ENCODE measurements around the gene TIMM10.

The TIMM10 gene

GRCh38 chr11:57530596-57531507 lies at the start of gene TIMM10:
Gene TIMM10 (minus strand): TSS chr11:57530754. CDS start chr11:57530189, 565 bp downstream.
- peak; percentile 88 for DNase-seq (ENCODE audit: low read depth, low spot score)

- no peak for DNase-seq (ENCODE audit: low read depth, low spot score)
These were observed 43.5 kb upstream of the TIMM10 start for GRCh38 chr11:57574061-57574460.

- DNase-seq (ENCODE audit: low read depth, low spot score): no peak
These were observed 41.1 kb upstream of the TIMM10 start for GRCh38 chr11:57571606-57572005.

GRCh38 chr11:57568330-57568766 lies 37.8 kb upstream of the TIMM10 start:
- DNase-seq (ENCODE audit: low read depth, low spot score): peak; percentile 76

- DNase-seq (ENCODE audit: low read depth, low spot score): peak; percentile 26
These were observed 37.2 kb upstream of the TIMM10 start, which contains the start of gene UBE2L6 for GRCh38 chr11:57567515-57568329. Gene UBE2L6 (minus strand): TSS chr11:57567672. CDS start chr11:57567611, 61 bp downstream.

- no peak for DNase-seq (ENCODE audit: low read depth, low spot score)
These were observed 36.5 kb upstream of the TIMM10 start for GRCh38 chr11:57566905-57567514.

DNA sequence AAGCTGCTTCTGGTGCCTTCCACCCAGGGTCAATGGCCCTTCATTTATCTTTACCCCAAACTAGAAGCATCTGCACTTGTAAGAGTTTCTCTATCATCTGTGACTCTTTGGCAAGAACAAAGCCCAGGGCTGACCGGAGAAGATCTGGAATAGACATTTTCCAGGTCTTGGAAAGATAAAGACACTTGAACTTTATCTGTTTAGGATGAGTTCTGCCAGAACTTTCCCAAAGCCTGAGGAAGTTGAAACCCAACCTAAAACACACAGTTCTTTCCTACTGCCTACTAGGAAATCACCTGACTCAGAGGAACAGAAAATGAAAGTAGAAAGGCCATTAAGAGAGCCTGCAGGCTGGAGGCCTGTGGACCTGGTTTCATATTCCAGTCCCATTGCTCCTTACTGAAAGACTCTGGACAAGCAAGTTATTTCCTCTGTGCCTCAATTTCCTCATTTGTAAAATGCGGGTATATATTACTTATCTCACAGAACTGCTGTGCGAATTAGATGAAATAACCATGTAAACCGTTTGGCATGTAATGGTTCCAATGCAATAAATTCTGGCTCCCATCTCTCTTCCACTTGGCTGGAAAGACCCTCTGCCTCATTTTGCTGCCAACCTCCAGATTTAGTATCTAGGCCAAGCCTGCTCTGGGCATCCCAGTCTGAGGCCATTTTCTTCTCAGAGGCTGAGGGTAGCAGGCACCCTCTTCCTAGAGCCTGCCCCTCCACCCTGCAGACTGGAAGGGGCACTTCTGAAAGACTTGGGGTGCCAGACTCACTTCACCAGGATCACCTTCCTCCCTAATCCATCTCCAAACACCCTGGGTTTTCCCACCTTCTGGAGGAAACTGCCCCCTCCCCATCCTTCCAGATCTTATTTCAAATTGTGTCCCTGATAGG lies 35.7 kb upstream of the TIMM10 start:
- peak; percentile 10 for DNase-seq (ENCODE audit: low read depth, low spot score)

DNA sequence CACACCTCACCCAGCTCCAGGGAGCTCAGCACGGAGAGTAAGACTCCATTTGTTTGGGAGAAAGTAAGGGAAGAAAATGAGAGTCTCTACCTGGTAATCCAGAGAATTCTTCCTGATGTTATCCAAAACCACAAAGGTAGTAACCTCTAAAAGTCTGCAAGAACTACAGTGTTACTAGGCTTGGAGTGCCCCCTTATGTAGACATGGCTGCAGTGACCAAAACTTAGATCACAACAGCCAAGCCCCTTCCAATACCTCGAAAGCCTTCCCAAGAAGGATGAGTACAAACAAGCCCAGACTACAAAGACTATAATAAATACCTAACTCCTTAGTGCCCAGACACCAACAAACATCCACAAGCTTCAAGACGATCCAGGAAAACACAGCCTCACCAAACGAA lies 32.0 kb upstream of the TIMM10 start:
- no peak for DNase-seq (ENCODE audit: low read depth, low spot score)

GRCh38 chr11:57560146-57560545 lies 29.6 kb upstream of the TIMM10 start:
- no peak for DNase-seq (ENCODE audit: low read depth, low spot score)

DNA sequence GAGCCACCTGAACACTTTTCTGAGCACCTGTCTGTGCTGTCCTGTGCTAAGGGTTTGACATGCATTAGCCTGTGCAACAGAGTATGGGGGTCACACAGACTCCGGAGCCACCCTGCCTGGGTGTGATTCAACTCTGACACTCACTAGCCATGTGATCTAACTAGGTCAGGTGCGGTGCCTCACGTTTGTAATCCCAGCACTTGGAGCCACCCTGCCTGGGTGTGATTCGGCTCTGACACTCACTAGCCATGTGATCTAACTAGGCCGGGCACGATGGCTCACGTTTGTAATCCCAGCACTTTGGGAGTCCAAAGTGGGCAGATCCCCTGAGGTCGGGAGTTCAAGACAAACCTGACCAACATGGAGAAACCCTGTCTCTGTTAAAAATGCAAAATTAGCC lies 25.5 kb upstream of the TIMM10 start:
- DNase-seq (ENCODE audit: low read depth, low spot score): no peak

DNA sequence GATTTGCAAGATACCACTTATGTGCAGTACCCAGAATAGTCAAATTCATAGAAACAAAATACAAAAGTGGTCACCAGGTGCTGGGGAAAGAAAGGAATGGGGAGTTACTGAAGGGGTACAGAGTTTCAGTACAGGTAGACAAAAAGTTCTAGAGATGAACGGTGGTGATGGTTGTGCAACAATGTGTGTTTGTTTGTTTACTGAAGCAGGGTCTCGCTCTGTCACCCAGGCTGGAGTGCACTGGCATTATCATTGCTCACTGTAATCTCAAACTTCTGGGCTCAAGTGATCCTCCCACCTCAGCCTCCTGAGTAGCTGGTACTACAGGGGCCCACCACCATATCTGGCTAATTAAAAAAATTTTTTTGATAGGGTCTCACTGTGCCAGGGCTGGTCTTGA lies 24.8 kb upstream of the TIMM10 start:
- no peak for DNase-seq (ENCODE audit: low read depth, low spot score)

- no peak for DNase-seq (ENCODE audit: low read depth, low spot score)
These were observed 21.9 kb upstream of the TIMM10 start for GRCh38 chr11:57552479-57552878.

DNA sequence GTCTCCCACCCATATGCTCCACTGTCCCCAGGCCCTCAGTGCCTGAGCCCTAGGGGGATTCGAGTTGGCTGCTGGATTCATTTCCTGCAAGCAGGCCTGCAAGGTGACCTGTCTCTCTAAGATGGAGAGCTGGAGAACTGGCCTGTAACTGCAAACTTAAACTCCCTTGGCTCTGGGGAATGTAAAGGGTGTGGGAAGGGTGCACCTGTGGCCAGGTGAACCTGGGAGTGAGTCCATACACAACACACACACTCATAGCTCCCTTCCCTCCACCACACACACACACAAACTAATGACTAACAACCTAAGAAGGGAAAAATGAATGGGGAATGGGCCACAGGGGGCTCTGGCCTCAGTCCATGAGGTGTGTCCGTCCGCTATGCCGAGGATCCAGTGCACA lies 21.4 kb upstream of the TIMM10 start:
- no peak for DNase-seq (ENCODE audit: low read depth, low spot score)

DNA sequence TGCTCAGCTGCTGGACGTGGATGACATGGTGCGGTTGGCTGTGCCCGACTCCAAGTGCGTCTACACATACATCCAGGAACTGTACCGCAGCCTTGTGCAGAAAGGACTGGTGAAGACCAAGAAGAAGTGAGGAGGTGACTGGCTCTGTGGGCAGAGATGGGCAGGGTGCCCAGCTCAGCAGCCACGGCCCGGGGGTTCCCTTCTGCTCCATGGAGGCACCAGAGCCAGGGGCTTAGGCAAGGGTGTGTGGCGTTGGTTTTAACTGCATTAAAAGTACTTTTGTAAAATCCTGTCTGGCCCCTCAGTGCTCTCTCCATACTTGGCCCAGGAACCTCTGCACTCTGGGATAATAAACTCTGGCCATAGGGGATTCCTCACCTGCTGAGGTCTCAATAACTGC lies 19.4 kb upstream of the TIMM10 start:
- no peak for DNase-seq (ENCODE audit: low read depth, low spot score)

GRCh38 chr11:57547854-57548377 lies 17.4 kb upstream of the TIMM10 start:
- no peak for DNase-seq (ENCODE audit: low read depth, low spot score)

- no peak for DNase-seq (ENCODE audit: low read depth, low spot score)
These were observed 16.4 kb upstream of the TIMM10 start for GRCh38 chr11:57546869-57547475.

DNA sequence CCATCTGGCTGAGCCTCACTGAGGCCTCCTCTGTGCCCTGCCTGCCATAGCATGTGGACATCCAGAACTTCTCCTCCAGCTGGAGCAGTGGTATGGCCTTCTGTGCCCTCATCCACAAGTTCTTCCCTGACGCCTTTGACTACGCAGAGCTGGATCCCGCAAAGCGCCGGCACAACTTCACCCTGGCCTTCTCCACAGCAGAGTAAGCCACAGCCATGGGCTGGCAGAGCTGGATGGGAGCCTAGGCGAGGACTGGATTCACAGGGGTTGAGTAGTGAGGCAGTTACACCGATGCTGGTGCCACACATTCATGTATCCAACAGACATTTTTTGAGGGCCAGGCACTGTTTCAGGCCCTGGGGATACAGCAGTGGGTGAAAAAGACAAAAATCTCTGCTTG lies 15.9 kb upstream of the TIMM10 start:
- DNase-seq (ENCODE audit: low read depth, low spot score): no peak

- no peak for DNase-seq (ENCODE audit: low read depth, low spot score)
These were observed 15.3 kb upstream of the TIMM10 start for GRCh38 chr11:57545883-57546282.

DNA sequence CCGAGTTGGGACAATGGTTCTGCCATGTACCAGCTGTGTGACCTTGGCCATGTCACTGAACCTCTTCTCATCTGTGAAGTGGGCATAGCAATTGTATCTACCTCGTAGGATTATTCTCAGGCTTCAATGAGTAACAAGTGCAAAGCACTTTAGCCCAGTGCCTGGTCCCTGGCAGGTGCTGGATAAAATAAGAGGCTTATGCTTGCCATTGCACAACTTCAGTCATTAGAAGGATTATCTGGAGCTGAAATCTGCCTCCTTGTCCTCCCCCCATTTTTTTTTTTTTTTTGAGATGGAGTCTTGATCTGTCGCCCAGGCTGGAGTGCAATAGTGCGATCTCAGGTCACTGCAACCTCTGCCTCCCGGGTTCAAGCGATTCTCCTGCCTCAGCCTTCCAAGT lies 14.0 kb upstream of the TIMM10 start:
- no peak for DNase-seq (ENCODE audit: low read depth, low spot score)

GRCh38 chr11:57543593-57543992 lies 13.0 kb upstream of the TIMM10 start:
- no peak for DNase-seq (ENCODE audit: low read depth, low spot score)
